Head of caudate nucleus (tissue), 42 donors: Measurements from ENCODE around the gene C6orf62.
"Not testable (repeated sequence)": the region's sequence is repeated elsewhere in the genome, so short reads cannot be mapped to it uniquely, and the experiment has no call there.

Experiments
- DNase-seq, 42 donors: peaks; one replicate each; pipeline versions ENCODE4 v3.0.0 to v3.0.0-alpha.2; 2020 to 2021; ENCODE audit warnings: mixed read lengths in 7 of 42
- intact Hi-C: fragments of 100-400 bp; cut with DNase I; formaldehyde crosslinking; loops from one replicate; pipeline ENCODE4 v1.15.0; 2022

The C6orf62 gene

GRCh38 chr6:24709014-24709711 is 9.8 kb downstream of the C6orf62 start:
- intact Hi-C loops: no loop called here
- DNase-seq: no peak

GRCh38 chr6:24708612-24709011 is 10.3 kb downstream of the C6orf62 start:
- DNase-seq: no peak
- intact Hi-C loops: no loop called here

GRCh38 chr6:24704468-24704867 is 14.5 kb downstream of the C6orf62 start:
- intact Hi-C loops: no loop called here
- no peak for DNase-seq

GRCh38 chr6:24702720-24703282 is 16.2 kb downstream of the C6orf62 start:
- intact Hi-C loops: no loop called here
- DNase-seq: no peak

GRCh38 chr6:24699521-24700359 is 19.2 kb downstream of the C6orf62 start:
- no peak for DNase-seq
- intact Hi-C loops: no loop called here

GRCh38 chr6:24696097-24696496 is 22.9 kb downstream of the C6orf62 start:
- intact Hi-C loops: no loop called here
- no peak for DNase-seq

- peak in 29 of 42 donors; percentile 10 to 65 (median 32) for DNase-seq
- intact Hi-C loops: not testable (repeated sequence)
Measured at GRCh38 chr6:24695635-24696034, 23.3 kb downstream of the C6orf62 start.

- intact Hi-C loops: no loop called here
- no peak for DNase-seq
Measured at GRCh38 chr6:24694198-24694597, 24.8 kb downstream of the C6orf62 start.

GRCh38 chr6:24692848-24693592 is 25.9 kb downstream of the C6orf62 start:
- intact Hi-C loops: no loop called here
- no peak for DNase-seq

- intact Hi-C loops: no loop called here
- DNase-seq: no peak
Measured at GRCh38 chr6:24692415-24692814, 26.5 kb downstream of the C6orf62 start.

GRCh38 chr6:24692003-24692402 is 27.0 kb downstream of the C6orf62 start:
- no peak for DNase-seq
- intact Hi-C loops: no loop called here

GRCh38 chr6:24691550-24691949 is 27.4 kb downstream of the C6orf62 start:
- intact Hi-C loops: no loop called here
- DNase-seq: no peak

- DNase-seq: no peak
- intact Hi-C loops: no loop called here
Measured at GRCh38 chr6:24690593-24690992, 28.4 kb downstream of the C6orf62 start.

- DNase-seq: no peak
- intact Hi-C loops: no loop called here
Measured at GRCh38 chr6:24689964-24690363, 29.0 kb downstream of the C6orf62 start.

- intact Hi-C loops: no loop called here
- no peak for DNase-seq
Measured at GRCh38 chr6:24686946-24687345, 32.0 kb downstream of the C6orf62 start.

GRCh38 chr6:24686408-24686807 is 32.5 kb downstream of the C6orf62 start:
- no peak for DNase-seq
- intact Hi-C loops: no loop called here

GRCh38 chr6:24683297-24684296 is 35.4 kb downstream of the C6orf62 start:
- intact Hi-C loops: no loop called here
- DNase-seq: no peak

- intact Hi-C loops: no loop called here
- no peak for DNase-seq
Measured at GRCh38 chr6:24680582-24680981, 38.4 kb downstream of the C6orf62 start.
